Measurements from ENCODE around the gene ABCC1. TPM values are rescaled to one million over a fixed set of nuclear protein-coding genes. Genes with fewer than 3 reads are reported as not detected.

ABCC1 gene
- total RNA-seq, 4 donors from 2014 or later: 17.3 to 105 (median 28.3) TPM

DNA sequence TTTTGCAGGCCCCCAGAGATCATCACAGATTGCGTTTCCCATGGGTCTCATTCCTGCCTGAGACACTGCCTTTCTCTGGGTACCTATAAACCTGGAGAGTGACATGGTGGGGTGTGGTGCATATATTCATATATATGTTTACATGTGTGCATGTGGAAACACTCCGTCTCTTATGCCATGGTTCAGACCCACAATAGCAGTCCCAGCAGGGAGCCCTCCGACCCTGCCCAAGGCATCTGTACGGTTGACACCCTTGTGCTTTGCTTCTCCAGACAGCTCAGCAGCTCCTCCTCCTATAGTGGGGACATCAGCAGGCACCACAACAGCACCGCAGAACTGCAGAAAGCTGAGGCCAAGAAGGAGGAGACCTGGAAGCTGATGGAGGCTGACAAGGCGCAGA is 157.1 kb downstream of the ABCC1 start:
- TF ChIP-seq CTCF (IDR thresholded peaks at IDR 0.05): no peak
- no peak for TF ChIP-seq POLR2A (IDR thresholded peaks at IDR 0.05)
- H3K9me3 ChIP-seq: no peaks in the 10 kb centered on the region
- no peak overlapping the region for H3K27ac ChIP-seq
- H3K36me3 ChIP-seq: peaks cover 0 to 53% (median 0%) of the 10 kb centered on the region in 3 donors
- H3K4me1 ChIP-seq: no peaks in the 10 kb centered on the region
- no peak for DNase-seq
- no peak overlapping the region for H3K4me3 ChIP-seq
- no peaks in the 10 kb centered on the region for H3K27me3 ChIP-seq

- no peak for DNase-seq
- Histone ChIP-seq H3K27ac (no peak overlapping the region), H3K9me3 (no peaks in the 10 kb centered on the region), H3K36me3 (peaks cover 0 to 60% (median 0%) of the 10 kb centered on the region in 3 donors), H3K4me3 (no peak overlapping the region), H3K4me1 (no peaks in the 10 kb centered on the region), H3K27me3 (no peaks in the 10 kb centered on the region)
- TF ChIP-seq POLR2A (IDR thresholded peaks at IDR 0.05) (no peak), CTCF (IDR thresholded peaks at IDR 0.05) (no peak)
Measured at GRCh38 chr16:16107839-16108238, 158.4 kb downstream of the ABCC1 start.

GRCh38 chr16:16108759-16109158 is 159.3 kb downstream of the ABCC1 start:
- Histone ChIP-seq H3K36me3 (peaks cover 0 to 60% (median 0%) of the 10 kb centered on the region in 3 donors), H3K27ac (no peak overlapping the region)

DNA sequence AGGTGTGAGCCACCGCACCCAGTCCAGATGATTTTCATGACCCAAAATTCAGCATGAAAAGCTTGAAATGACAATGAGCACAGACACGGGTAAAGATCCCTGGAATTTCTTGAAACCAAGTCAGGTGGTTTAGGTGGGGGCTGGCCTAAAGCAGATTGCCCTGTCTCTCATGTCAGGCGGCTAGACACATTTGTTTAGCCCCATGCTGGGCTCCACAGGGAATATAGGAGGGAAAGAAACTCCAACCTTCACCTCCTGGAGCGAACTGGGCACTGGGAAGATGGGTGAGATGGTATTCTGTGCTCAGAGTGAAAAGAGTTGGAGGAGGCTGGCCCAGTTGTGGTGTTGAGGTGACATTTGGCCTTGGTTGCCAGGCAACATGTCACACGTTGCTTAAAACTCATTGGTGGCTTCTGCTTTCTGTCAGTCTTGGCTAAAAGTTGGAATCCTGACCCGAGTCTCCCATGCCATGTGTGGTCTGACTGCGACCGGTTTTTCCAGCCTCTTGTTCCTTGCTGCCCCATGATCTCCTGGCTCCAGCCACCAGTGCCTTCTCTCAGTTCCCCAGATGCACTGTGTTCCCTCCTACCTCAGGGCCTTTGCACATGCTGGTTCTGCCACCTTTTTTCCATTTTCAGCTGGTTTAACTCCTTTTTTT is 160.2 kb downstream of the ABCC1 start:
- no peak for TF ChIP-seq CTCF (IDR thresholded peaks at IDR 0.05)
- no peak for TF ChIP-seq POLR2A (IDR thresholded peaks at IDR 0.05)
- Histone ChIP-seq H3K4me1 (no peaks in the 10 kb centered on the region), H3K27me3 (no peaks in the 10 kb centered on the region), H3K9me3 (no peaks in the 10 kb centered on the region), H3K4me3 (no peak overlapping the region), H3K36me3 (peaks cover 0 to 59% (median 0%) of the 10 kb centered on the region in 3 donors), H3K27ac (no peak overlapping the region)
- no peak for DNase-seq

More at GRCh38 chr16:16108759-16109158, 159.3 kb downstream of the ABCC1 start:
- Histone ChIP-seq H3K4me1 (no peaks in the 10 kb centered on the region), H3K27me3 (no peaks in the 10 kb centered on the region), H3K4me3 (no peak overlapping the region), H3K9me3 (no peaks in the 10 kb centered on the region)
- DNase-seq: no peak
- TF ChIP-seq POLR2A (IDR thresholded peaks at IDR 0.05) (no peak), CTCF (IDR thresholded peaks at IDR 0.05) (no peak)

- H3K27me3 ChIP-seq: no peaks in the 10 kb centered on the region
- H3K9me3 ChIP-seq: no peaks in the 10 kb centered on the region
- no peaks in the 10 kb centered on the region for H3K4me1 ChIP-seq
- DNase-seq: no peak
- no peak overlapping the region for H3K27ac ChIP-seq
- TF ChIP-seq CTCF (IDR thresholded peaks at IDR 0.05) (no peak), POLR2A (IDR thresholded peaks at IDR 0.05) (no peak)
- H3K36me3 ChIP-seq: peaks cover 0 to 59% (median 0%) of the 10 kb centered on the region in 3 donors
- no peak overlapping the region for H3K4me3 ChIP-seq
Measured at GRCh38 chr16:16110111-16110490, 160.7 kb downstream of the ABCC1 start.

Data from Peyer's patch (tissue), 4 donors.